ENCODE results near the gene AHDC1. TPM values are rescaled to one million over a fixed set of nuclear protein-coding genes. Genes with fewer than 3 reads are reported as not detected.

Gene AHDC1
- total and polyA plus RNA-seq, 8 donors = 5.8 to 95.0 (median 19.7) TPM

GRCh38 chr1:27603309-27603680, 649 bp downstream of the AHDC1 start:
- intact Hi-C loops (cut with DNase I; ENCODE audit: low total_unique reads) = loop anchor here (10.0 kb wide), 1 partner anchor 298 kb away; no protein-coding TSS in a partner anchor
- DNase-seq = peak in 1 of 2 donors; percentile 32
- peak overlapping the region; percentile 89 to 99 (median 96) for H3K27ac ChIP-seq
- TF ChIP-seq POLR2AphosphoS5 (IDR thresholded peaks at IDR 0.05) (no peak), POLR2A (IDR thresholded peaks at IDR 0.05) (no peak), CTCF (IDR thresholded peaks at IDR 0.05) (no peak), EP300 (IDR thresholded peaks at IDR 0.05) (no peak)
- H3K36me3 ChIP-seq = no peaks in the 10 kb centered on the region
- H3K9me3 ChIP-seq = no peaks in the 10 kb centered on the region
- H3K4me1 ChIP-seq = peaks cover 43 to 67% (median 64%) of the 10 kb centered on the region in 4 donors
- 0 to 1% (median 0%) methylated on average over 14 to 43 of the region's 43 CpGs; no CpG with 5 or more reads in 1 of the 5 donors for WGBS, 5 donors
- H3K27me3 ChIP-seq = no peaks in the 10 kb centered on the region
- peak overlapping the region; percentile 79 to 98 (median 90) for H3K4me3 ChIP-seq

- 1 to 2% (median 1%) methylated on average over 6 to 51 of the region's 54 CpGs for WGBS, 5 donors
- Histone ChIP-seq H3K36me3 (no peaks in the 10 kb centered on the region), H3K4me1 (peaks cover 49 to 73% (median 69%) of the 10 kb centered on the region in 4 donors), H3K4me3 (peak overlapping the region; percentile 79 to 98 (median 90)), H3K27me3 (no peaks in the 10 kb centered on the region), H3K9me3 (no peaks in the 10 kb centered on the region), H3K27ac (peak overlapping the region; percentile 89 to 99 (median 96))
- intact Hi-C loops (cut with DNase I; ENCODE audit: low total_unique reads) = loop anchor here (10.0 kb wide), 1 partner anchor 298 kb away; no protein-coding TSS in a partner anchor
- DNase-seq = peak; percentile 72 to 83
- TF ChIP-seq CTCF (IDR thresholded peaks at IDR 0.05) (no peak), EP300 (IDR thresholded peaks at IDR 0.05) (no peak)
These were observed 1.3 kb downstream of the AHDC1 start for GRCh38 chr1:27602462-27603308.

- Histone ChIP-seq H3K27ac (peak overlapping the region; percentile 89 to 99 (median 96)), H3K9me3 (no peaks in the 10 kb centered on the region), H3K27me3 (no peaks in the 10 kb centered on the region), H3K4me1 (peaks cover 54 to 81% (median 75%) of the 10 kb centered on the region in 4 donors), H3K36me3 (no peaks in the 10 kb centered on the region), H3K4me3 (peak overlapping the region; percentile 79 to 98 (median 90))
- peak; percentile 74 to 81 for DNase-seq
- TF ChIP-seq POLR2A (IDR thresholded peaks at IDR 0.05) = no peak
- TF ChIP-seq CTCF (IDR thresholded peaks at IDR 0.05) = no peak
- intact Hi-C loops (cut with DNase I; ENCODE audit: low total_unique reads) = loop anchor here (10.0 kb wide), 1 partner anchor 297 kb away; no protein-coding TSS in a partner anchor
- WGBS, 5 donors = 0 to 9% (median 4%) methylated on average over 7 to 23 of the region's 23 CpGs
These were observed 2.0 kb downstream of the AHDC1 start for GRCh38 chr1:27601771-27602461.

GRCh38 chr1:27601321-27601770, 2.6 kb downstream of the AHDC1 start:
- no peaks in the 10 kb centered on the region for H3K27me3 ChIP-seq

More at GRCh38 chr1:27601321-27601770, 2.6 kb downstream of the AHDC1 start:
- intact Hi-C loops (cut with DNase I; ENCODE audit: low total_unique reads) = loop anchor here (10.0 kb wide), 1 partner anchor 297 kb away; no protein-coding TSS in a partner anchor
- TF ChIP-seq POLR2A (IDR thresholded peaks at IDR 0.05) (no peak), CTCF (IDR thresholded peaks at IDR 0.05) (no peak), EP300 (IDR thresholded peaks at IDR 0.05) (no peak), POLR2AphosphoS5 (IDR thresholded peaks at IDR 0.05) (no peak)
- no peaks in the 10 kb centered on the region for H3K36me3 ChIP-seq
- peak overlapping the region; percentile 79 to 98 (median 90) for H3K4me3 ChIP-seq
- no peaks in the 10 kb centered on the region for H3K9me3 ChIP-seq
- DNase-seq = no peak
- H3K4me1 ChIP-seq = peaks cover 57 to 82% (median 78%) of the 10 kb centered on the region in 4 donors
- peak overlapping the region; percentile 89 to 99 (median 96) for H3K27ac ChIP-seq

All from stomach (tissue), 9 donors.